Measurements from ENCODE around the gene CXCR4.

CXCR4 gene

GRCh38 chr2:136117909-136118818 is at the start of gene CXCR4:
CXCR4 (minus strand) TSS chr2:136118149; CDS start chr2:136118060, 89 bp downstream.
- peak; percentile 59 to 80 for DNase-seq (ENCODE audit: low read depth in 2 of 2)

GRCh38 chr2:136164280-136164776 is 46.4 kb upstream of the CXCR4 start:
- no peak for DNase-seq (ENCODE audit: low read depth in 2 of 2)

GRCh38 chr2:136162438-136162837 is 44.5 kb upstream of the CXCR4 start:
- no peak for DNase-seq (ENCODE audit: low read depth in 2 of 2)

- DNase-seq (ENCODE audit: low read depth in 2 of 2) = no peak
Observed at GRCh38 chr2:136156411-136156810, 38.5 kb upstream of the CXCR4 start.

GRCh38 chr2:136154384-136154783 is 36.4 kb upstream of the CXCR4 start:
- no peak for DNase-seq (ENCODE audit: low read depth in 2 of 2)

- DNase-seq (ENCODE audit: low read depth in 2 of 2) = no peak
Observed at GRCh38 chr2:136151021-136151971, 33.3 kb upstream of the CXCR4 start.

- DNase-seq (ENCODE audit: low read depth in 2 of 2) = no peak
Observed at GRCh38 chr2:136149011-136149410, 31.1 kb upstream of the CXCR4 start.

GRCh38 chr2:136146564-136146963 is 28.6 kb upstream of the CXCR4 start:
- no peak for DNase-seq (ENCODE audit: low read depth in 2 of 2)

- DNase-seq (ENCODE audit: low read depth in 2 of 2) = no peak
Observed at GRCh38 chr2:136143603-136144451, 25.9 kb upstream of the CXCR4 start.

GRCh38 chr2:136141510-136142149 is 23.7 kb upstream of the CXCR4 start:
- DNase-seq (ENCODE audit: low read depth in 2 of 2) = no peak

- no peak for DNase-seq (ENCODE audit: low read depth in 2 of 2)
Observed at GRCh38 chr2:136139631-136140030, 21.7 kb upstream of the CXCR4 start.

GRCh38 chr2:136137982-136138381 is 20.0 kb upstream of the CXCR4 start:
- DNase-seq (ENCODE audit: low read depth in 2 of 2) = no peak

- no peak for DNase-seq (ENCODE audit: low read depth in 2 of 2)
Observed at GRCh38 chr2:136136931-136137330, 19.0 kb upstream of the CXCR4 start.

GRCh38 chr2:136135921-136136906 is 18.3 kb upstream of the CXCR4 start:
- DNase-seq (ENCODE audit: low read depth in 2 of 2) = no peak

GRCh38 chr2:136135462-136135861 is 17.5 kb upstream of the CXCR4 start:
- no peak for DNase-seq (ENCODE audit: low read depth in 2 of 2)

GRCh38 chr2:136134126-136134525 is 16.2 kb upstream of the CXCR4 start:
- DNase-seq (ENCODE audit: low read depth in 2 of 2) = peak in 1 of 2 donors; percentile 55

GRCh38 chr2:136133586-136133985 is 15.6 kb upstream of the CXCR4 start:
- DNase-seq (ENCODE audit: low read depth in 2 of 2) = no peak

GRCh38 chr2:136133176-136133575 is 15.2 kb upstream of the CXCR4 start:
- no peak for DNase-seq (ENCODE audit: low read depth in 2 of 2)

- no peak for DNase-seq (ENCODE audit: low read depth in 2 of 2)
Observed at GRCh38 chr2:136132825-136133155, 14.8 kb upstream of the CXCR4 start.

Measured in stimulated activated CD4-positive, alpha-beta T cell treated with anti-CD3 and anti-CD28 coated beads, Interleukin-15, amount 100 ng/mL, for 48 hours (primary cell).